GM23248 (cell line): ENCODE results near the gene DZIP1L.

Experiments
- EZH2 ChIP-seq: fragments of 200-600 bp; sonication (generic); IDR thresholded peaks from 2 replicates; pipeline ENCODE4 v1.6.1; 2018; ENCODE audit warnings: antibody characterized with exemption, mild to moderate bottlenecking; ENCODE audit not compliant: insufficient read depth, poor library complexity, severe bottlenecking
- EZH2phosphoT487 ChIP-seq: fragments of 200-600 bp; sonication (generic); IDR thresholded peaks from 2 replicates; pipeline ENCODE4 v1.6.1; 2018; ENCODE audit warnings: antibody characterized with exemption, moderate library complexity, mild to moderate bottlenecking, low read depth; ENCODE audit not compliant: insufficient read depth

DNA sequence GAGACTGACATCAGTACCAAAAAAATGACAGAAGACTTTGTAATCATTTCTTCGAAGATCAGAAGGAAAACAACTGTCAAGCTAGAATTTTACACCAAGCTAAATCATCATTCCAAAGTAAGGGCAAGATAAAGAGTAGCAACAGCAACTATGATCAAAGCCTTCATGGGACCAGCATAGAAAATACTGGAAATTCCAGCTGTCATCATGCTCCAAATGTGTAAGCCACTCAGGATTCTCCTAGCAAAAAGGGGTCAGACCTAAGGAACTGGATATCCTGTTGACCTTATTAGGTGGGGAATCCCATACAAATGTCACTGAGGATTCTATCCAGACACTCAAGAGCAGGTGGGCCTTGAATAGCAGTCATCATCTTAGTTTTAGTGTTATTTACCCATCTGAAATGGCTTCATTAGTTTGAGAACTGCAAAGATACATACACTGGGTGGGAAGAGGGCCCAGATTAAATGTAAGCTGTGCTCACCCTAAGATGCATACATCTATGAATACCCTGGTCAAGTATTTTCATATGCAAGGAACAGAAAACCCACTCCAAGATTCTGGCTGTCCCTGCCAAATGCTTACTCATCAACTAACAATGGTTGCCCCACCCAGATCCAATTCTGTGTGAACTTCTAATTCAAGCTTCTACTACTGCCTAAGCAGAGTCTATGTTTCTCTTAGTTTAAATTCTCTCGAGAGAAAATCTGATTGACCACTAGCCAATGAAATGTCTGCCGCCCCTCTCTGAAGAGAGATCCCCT is 72.0 kb downstream of the DZIP1L start:
- TF ChIP-seq EZH2 (no peak), EZH2phosphoT487 (no peak)
